Amniotic stem cell (primary cell): ENCODE data around the gene BRSK1.
"Not testable (repeated sequence)": the region's sequence is repeated elsewhere in the genome, so short reads cannot be mapped to it uniquely, and the experiment has no call there.

Experiments used
- DNase-seq: peaks from one replicate; lab custom pipeline; 2025; lab: John Stamatoyannopoulos, UW

BRSK1 gene

DNA sequence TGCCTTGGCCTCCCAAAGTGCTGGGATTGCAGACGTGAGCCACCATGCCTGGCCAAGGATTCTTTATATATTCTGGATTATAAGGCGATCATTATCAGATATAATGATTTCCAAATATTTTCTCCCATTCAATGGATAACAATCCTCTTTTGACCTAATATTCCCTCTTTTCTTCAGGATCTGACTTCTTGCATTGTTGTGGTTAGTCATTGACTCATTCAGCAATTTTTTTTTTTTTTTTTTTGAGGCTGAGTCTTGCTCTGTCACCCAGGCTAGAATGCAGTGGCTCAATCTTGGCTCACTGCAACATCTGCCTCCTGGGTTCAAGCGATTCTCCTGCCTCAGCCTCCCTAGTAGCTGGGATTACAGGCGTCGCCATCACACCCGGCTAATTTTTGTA is 46.0 kb downstream of the BRSK1 start:
- not testable (repeated sequence) for DNase-seq

DNA sequence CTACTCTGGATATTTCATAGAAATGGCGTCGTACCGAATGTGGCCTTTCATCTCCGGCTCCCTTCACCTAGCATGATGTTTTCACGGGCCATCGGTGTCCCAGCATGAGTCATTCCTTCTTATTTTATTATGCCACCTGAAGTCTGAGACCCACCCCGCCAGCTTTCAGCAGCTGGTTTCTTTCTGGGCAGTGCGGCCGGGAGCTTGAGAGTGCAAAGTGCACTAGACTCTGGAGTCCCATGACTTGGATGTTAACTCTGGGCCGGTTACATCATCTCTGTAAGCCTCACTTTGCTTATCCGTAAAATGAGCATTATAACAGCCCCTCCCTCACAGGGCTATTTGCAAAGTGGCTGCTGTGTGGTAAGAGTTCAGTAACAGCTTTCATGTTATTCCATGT is 50.1 kb downstream of the BRSK1 start:
- DNase-seq: no peak

GRCh38 chr19:55336101-55336500 is 52.3 kb downstream of the BRSK1 start:
- no peak for DNase-seq

- DNase-seq: peak; percentile 100
Observed at GRCh38 chr19:55339105-55339888, 55.5 kb downstream of the BRSK1 start, which contains the start of gene KMT5C. Gene KMT5C (plus strand): TSS chr19:55339876. CDS start chr19:55341937, 2,061 bp downstream.

- DNase-seq: no peak
Observed at GRCh38 chr19:55339889-55340783, 56.3 kb downstream of the BRSK1 start.

DNA sequence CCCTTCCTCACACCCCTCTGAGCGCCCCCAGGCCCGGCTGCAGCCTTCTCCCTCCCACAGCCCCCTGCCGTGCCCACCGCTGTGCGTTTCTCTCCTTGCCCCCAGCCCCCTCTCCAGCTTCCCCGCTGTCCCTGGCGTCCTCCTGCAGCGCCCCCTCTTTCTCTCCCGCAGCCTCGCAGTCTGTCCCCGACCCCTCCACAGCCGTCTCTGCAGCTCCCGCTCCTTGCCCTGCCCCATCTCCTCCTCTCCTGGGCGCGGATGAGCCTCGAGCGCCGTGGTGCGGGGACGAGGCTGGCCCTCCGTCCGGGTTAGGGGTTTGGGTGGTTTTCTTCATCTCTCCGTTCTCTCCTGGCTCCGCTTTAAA is 57.0 kb downstream of the BRSK1 start:
- DNase-seq: no peak

DNA sequence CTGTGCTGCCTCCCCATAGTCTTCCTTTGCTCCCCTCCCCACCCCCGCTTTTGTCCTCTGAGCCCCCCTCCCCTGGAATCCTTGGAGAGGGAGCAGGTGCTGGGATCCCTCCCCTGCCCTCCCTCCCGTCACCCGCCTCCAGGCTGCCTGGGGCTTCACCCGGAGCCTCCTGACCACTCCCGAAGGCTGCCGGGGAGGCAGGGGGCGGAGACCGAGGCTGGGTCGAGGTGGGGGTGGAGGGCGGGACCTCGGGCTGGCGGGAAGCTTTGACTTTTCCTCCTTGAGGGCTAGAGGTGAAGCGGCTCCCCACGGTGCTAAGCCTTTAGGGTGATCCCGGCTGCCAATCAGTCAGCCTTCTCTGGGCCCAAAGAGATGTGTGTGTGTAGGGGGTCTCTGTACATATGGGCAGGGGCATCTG is 57.4 kb downstream of the BRSK1 start:
- no peak for DNase-seq

GRCh38 chr19:55341595-55342531 is 58.1 kb downstream of the BRSK1 start:
- DNase-seq: no peak

DNA sequence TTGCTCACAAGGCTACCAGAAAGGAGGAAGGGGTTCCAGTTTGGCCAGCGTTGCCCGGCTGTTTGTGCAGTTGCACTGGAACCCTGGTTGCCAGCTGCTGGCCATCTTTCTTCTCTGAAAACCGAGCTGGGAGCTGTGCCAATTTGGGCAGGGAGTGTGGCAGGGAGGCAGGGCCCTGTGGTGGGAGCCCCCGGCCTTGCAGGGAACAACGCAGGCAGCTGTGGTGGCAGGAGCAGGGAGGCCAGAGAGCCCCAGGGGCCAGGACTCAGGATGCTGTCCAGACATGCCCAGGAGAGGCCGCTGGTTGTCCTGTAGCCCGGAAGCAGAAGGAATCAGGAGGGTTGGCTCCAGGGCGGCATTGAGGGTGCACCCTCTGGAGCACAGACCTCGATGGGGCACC is 60.6 kb downstream of the BRSK1 start:
- no peak for DNase-seq

DNA sequence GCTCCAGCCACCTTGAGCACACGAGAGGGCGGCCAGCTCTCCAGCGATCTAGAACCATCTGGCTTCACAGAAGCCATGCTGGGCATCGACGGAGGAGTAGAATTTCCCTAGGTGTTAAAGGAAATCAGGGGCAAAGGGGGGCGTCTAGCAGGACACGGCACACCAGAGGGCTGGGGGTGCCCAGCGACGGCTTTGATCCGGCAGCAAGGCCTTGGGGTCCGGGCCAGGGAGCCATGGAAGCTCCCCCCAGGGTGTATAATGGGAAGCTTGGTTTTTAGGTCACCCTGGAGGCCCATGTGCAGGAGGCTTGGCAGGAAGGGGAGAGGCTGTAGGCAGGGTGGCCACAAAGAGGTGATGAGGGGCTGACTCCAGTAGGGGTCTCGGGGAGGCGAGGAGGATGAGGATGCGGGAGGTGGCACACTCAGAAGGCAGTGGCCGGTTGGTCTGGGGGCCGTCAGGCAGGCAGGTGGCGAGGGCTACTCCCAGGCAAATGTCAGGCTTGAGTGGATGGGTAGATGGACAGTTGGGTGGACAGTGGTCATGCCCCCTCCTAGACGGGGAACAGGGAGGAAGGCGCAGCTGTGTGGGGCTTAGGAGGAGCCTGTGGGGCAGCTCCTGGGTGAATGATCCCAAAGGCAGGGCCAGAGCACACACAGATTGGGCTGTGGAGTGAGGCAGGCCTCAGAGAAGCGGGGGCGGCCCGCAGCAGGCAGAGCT is 61.5 kb downstream of the BRSK1 start:
- no peak for DNase-seq

- no peak for DNase-seq
Observed at GRCh38 chr19:55345818-55346724, 62.3 kb downstream of the BRSK1 start.

DNA sequence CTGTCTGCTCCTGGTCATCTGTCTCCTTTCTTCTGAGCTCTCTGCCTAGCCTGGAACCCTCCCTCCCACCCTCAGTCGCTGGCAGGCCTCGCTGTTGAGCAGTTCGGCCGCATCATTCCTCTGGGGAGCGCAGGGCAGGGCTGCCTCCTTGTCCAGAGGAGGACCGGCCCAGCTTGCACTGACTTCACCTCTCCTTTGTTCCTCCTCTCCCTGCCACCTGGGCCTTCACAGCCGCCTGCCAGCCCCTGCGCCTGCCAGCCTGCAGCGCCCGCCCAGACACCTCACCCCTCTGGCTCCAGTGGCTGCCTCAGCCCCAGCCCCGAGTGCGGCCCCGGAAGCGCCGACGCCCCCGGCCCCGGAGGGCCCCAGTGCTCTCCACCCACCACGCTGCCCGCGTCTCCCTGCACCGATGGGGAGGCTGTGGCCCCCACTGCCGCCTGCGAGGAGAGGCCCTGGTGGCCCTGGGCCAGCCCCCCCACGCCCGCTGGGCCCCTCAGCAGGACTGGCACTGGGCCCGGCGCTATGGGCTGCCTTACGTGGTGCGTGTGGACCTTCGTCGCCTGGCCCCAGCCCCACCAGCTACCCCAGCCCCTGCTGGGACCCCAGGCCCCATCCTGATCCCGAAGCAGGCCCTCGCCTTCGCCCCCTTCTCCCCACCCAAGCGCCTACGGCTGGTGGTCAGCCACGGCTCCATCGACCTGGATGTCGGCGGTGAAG is 63.1 kb downstream of the BRSK1 start:
- no peak for DNase-seq

DNA sequence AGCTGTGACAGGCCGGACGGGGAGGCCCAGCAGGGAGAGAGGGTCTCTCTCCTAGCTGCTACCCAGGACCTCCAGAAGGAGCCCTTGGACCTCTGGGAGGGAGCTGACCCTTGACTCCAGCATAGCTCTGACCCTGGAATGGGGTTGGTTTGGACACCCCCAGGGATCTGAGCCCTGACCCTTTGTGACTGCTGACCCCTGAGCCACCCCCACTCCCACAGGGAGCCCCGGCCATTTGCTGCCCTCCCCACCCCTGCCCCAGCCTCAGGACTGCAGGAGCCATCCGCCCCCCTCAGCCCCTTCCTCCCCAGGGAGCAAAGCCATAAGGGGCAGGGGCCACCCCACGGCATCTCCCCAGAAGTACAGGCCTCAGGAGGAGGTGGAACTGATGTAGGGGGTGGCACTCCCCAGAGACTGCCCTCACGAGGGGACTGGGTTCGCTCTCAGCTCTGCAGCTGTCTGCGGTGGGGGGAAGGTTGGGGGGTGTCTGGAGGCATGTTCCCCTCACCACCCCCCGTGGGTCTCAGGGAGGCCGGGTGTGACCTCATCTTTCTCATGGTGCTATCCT is 63.7 kb downstream of the BRSK1 start:
- DNase-seq: no peak

DNA sequence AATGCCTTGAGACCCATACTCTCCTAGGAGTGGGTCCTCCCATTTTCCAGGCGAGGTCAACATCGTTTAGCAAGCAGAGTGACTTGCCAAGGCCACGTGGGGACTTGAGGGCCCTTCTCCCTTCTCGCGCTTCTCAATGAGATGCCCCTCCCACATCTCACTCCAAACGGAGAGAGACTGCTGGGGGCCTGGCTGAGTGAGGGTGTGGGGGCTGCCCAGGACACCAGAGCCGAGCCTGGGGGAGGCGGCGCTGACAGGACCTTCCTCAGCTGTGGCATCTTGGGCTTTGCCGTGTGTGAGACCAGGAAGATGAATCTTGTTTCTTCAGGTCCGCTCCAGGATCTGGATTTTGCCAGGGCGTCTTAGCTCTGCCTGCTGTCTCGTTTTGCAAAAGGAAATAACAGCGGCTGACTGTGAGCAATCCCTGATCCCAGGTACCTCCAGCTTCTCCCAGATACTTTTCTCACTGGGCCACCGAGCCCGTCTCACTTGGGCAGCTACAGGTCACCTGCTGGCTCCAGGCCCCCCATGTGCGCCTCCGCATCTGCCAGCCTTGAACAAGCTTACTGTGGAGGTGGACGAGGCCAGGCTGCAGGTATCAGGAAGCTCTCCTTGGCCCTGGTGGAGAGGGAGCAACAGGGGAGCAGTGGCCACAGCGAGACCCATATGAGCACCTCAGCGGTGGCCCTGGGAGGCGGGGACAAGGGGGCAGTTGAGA is 64.7 kb downstream of the BRSK1 start:
- no peak for DNase-seq

DNA sequence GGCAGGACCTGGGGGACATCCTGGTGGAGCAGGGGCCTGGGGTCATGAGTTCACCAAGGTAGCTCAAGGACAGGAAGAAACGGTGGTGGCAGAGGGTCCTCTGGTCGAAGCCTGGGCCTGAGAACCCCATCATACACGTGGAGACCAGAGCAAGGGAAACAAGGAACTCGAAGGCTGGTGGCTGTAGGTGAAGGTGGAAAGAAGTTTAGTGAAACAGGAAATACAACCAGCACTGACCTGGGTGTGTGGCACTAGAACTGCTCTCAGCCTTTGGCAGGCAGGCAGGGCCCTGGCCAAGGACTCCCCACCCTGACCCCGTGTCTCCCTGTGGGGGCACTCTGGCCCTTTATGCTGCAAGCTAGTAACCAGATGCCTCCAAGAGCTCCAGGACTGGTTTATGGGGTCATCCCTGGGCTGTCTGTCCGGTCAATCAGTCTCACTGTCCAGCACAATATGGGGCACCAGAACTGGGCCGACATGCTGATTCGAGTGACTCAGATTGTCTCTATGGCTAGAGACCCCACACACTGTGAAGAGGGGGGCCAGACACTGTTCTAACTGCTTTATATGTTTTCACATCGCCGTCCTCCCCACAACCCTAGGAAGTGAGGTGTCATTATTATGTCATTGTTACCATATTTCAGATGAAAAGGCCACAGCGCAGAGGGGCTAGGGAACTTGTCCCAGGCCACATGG is 67.0 kb downstream of the BRSK1 start:
- DNase-seq: no peak

DNA sequence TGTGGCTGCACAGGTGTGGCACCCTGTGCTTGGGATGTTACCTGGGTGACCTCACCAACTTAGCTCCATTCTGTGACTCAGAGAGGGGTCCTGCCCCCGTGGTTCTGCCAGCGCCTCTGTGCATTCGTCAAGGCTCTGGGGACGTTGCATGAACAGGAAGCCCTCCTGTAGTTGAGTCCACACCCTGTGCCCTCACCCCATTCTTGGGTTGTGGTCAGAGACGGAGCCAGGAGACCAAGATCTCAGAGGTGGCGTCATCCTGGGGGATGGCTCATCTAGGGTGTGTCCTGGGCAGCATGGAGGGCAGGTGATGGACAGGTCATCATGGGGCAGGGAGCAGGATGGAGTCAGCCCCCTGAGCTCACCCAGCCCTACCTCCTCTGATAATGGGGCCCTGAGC is 68.2 kb downstream of the BRSK1 start:
- DNase-seq: no peak

DNA sequence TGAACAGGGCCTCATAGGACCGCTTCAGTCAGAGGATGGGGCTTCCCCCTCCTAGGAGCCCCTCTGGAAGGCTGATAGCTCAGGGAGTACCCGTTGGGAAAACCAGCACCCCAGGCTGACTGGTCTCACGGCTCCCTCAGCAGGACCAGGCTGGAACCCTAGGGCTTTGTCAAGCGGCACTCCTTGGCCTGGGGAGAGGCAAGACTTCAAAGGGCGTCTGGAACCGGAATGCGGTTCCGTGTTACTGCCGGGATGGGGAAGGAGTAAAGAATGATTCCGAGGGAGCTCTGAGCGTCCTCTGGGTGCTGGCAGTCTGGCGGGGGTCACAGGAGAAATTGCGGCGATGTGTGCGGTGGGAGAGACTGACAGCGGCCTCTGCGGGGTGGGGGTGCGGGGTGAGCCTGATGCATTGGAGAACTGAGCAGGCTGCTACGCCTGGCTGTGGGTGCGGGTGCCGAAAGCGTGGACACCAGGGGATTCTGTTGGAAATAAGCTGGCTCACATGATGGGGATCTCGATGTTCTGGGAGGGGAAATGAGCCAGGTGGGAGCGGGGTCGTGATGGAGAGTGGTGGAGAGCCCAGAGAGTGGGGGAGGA is 68.8 kb downstream of the BRSK1 start:
- no peak for DNase-seq
